HG03558 (cell line): ENCODE data around the gene ZNF22.
"Not testable (repeated sequence)": the region's sequence is repeated elsewhere in the genome, so short reads cannot be mapped to it uniquely, and the experiment has no call there.

ENCODE experiments used
- ATAC-seq: cut with Tn5 transposase; IDR thresholded peaks from one replicate; pipeline ENCODE4 v1.9.1; 2021; ENCODE audit warnings: moderate number of reproducible peaks; ENCODE audit not compliant: unreplicated experiment; ENCODE audit errors: extremely low read depth

ZNF22 gene

GRCh38 chr10:45004661-45005060, 3.9 kb downstream of the ZNF22 start:
- ATAC-seq = no peak

- ATAC-seq = no peak
These were observed 4.6 kb downstream of the ZNF22 start for GRCh38 chr10:45005284-45005683.

- ATAC-seq = no peak
These were observed 5.7 kb downstream of the ZNF22 start for GRCh38 chr10:45006276-45007030.

GRCh38 chr10:45008524-45009161, 7.9 kb downstream of the ZNF22 start:
- ATAC-seq = peak; percentile 67

- not testable (repeated sequence) for ATAC-seq
These were observed 13.8 kb downstream of the ZNF22 start for GRCh38 chr10:45014557-45014956.

- no peak for ATAC-seq
These were observed 14.9 kb downstream of the ZNF22 start for GRCh38 chr10:45015590-45015989.

- ATAC-seq = no peak
These were observed 22.7 kb downstream of the ZNF22 start for GRCh38 chr10:45023426-45023825.

GRCh38 chr10:45034301-45034700, 33.6 kb downstream of the ZNF22 start:
- ATAC-seq = no peak

GRCh38 chr10:45035673-45036072, 35.0 kb downstream of the ZNF22 start:
- ATAC-seq = no peak

- ATAC-seq = no peak
These were observed 40.3 kb downstream of the ZNF22 start for GRCh38 chr10:45040921-45041542.

- ATAC-seq = no peak
These were observed 43.6 kb downstream of the ZNF22 start for GRCh38 chr10:45044290-45044689.

- no peak for ATAC-seq
These were observed 50.0 kb downstream of the ZNF22 start for GRCh38 chr10:45050551-45051235.

- ATAC-seq = no peak
These were observed 52.0 kb downstream of the ZNF22 start for GRCh38 chr10:45052700-45053099.

GRCh38 chr10:45053569-45054100, 52.9 kb downstream of the ZNF22 start:
- ATAC-seq = no peak
